GM19395 (cell line): ENCODE results near the gene PAMR1.
A peak's percentile ranks its signal among the peaks of the same experiment; 100 is the strongest.

Experiments used
- ATAC-seq: cut with Tn5 transposase; IDR thresholded peaks from one replicate; pipeline ENCODE4 v1.9.1; 2021; ENCODE audit warnings: mild to moderate bottlenecking, moderate library complexity; ENCODE audit not compliant: unreplicated experiment

Gene PAMR1

DNA sequence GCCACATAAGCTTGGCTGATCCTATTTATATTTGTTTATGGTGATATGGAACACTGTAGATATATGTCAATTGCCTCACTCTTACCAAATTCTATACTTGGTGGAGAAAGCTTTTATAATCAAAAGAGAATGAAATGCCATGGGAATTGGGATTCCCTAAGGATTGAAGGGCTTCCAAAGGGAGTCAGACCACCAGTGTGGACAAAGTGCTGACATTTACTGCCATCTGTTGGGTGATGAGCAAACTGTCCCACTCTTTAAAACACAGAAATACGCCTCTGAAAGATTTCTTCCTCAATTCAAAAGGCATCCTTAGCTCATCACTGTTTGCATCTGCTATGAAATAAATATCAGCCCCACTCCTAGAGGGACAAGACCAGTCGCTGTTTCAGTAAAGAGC, 113.1 kb downstream of the PAMR1 start:
- no peak for ATAC-seq

DNA sequence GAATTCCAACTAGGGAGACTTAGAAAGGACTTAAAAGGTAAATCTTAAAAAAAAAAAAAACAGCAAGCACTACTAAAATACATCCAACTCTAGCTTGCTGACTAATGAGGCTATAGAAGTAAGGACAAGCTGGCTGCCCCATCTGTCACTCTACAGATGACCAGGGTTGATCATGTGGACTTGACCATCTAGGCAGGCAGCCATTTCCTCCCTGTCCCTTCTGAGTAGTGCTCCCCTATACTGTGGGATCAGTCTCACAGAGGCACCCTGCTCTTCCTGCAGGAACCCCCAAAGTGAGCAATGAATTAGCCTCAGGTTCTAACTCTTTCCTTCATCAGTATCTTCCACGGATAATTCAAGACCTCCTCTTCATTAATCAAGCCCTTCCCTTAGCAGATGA, 118.4 kb downstream of the PAMR1 start:
- no peak for ATAC-seq

DNA sequence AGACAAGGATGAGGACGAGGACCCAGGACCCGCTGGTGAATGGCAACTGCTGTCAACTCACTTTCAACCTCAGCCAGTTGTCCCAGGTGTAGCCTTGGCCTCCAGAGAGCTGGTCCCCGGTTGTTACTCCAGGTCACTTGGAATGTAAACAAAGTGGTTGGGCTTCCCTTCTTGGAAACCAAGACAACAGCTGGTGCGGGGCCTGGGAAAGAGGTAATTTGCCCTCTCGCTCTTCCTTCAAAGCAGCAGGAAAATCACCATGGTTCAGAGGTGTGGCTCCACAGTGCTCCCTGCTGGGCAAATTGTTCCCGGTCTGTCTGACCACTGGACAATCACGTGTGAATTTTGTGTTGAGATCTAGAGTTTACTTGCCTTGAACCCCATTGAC, 121.0 kb downstream of the PAMR1 start:
- no peak for ATAC-seq

DNA sequence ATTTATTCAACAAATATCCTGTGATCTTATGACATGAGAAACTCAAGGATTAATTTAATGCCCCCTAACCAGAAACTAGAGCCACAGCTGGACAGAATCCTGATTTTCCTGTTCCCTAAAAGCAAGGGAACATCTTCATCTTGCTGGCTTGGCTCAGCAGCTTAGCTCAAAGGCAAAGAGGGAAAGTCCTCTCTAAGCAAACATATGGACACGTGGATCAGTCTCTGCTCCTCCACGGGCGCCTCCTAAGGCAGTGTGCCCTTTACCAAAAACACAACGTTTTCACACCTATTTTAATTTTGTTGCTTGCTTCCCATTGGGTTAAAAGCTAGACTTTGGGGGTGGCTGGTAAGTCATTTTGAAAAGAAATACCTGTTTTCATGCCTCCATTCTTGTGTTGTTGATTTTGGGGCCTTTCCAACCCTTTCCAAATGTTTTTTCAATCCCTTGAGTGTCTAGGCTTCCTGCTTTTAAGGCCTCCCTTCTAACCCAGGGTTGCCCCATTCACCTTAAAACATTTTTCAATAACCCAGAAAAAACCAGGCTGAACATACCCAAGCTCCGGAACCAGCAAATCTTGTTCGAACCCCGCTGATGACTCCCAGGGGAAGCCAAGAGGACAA, 121.5 kb downstream of the PAMR1 start:
- no peak for ATAC-seq

DNA sequence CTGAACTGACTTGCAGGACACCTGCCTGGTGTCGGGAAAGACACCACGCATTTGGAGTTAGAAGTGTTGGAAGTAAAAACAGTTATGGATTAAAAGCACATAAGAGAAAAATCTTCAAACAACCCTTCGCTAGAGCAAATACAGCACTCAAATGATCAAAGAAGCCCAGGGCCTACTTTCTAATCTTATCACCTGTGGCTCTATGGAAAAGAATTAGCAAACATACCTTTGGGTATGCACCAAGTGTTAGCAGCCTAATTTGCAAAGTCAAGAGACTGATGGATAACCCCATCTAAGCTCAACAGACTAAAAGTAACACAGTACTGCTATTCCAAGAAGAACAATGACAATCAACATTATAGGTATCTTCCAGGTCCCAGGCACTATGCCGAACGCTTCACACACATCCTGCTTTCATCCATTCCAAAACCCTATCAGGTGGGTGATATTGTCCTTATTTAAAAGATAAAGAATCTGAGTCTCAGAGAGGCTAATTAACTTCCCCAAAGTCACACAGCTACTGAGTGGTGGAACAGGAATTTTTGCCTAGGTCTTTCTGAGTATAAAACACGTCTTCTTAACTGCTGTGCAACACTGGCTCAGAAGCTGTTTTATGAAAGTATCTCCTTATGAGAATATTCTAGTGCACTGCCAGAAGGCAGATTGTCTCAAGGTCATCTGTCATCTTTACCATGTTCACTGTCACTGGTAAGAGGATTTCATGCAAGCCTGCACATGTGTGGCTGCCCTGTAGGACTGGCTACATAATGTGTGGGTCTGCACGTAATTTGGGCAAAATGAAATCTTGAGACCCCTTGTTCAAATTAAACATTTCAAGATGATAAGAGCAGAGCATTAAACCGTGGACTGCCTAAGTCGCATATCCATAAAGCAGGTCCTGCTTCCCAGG, 122.4 kb downstream of the PAMR1 start:
- no peak for ATAC-seq

DNA sequence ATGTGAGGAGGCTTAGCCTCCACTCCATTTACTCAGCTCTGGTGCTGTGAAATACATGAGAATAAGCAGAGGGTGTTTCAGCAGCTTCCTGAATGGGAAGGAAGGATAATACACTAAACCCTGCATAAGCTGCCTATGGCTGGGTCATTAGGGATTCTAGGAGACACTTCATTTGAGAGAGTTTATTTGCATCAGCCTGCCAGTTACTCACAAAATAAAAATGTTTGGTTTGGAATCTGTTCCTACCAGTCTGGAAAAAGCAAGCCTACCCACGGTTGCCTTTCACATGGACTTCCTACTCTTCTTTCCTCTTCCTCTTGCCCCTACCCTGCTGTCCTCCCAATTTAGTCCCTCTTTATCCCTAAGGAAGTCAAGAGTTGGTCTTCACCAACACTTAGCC, 126.5 kb downstream of the PAMR1 start:
- ATAC-seq, result no peak

DNA sequence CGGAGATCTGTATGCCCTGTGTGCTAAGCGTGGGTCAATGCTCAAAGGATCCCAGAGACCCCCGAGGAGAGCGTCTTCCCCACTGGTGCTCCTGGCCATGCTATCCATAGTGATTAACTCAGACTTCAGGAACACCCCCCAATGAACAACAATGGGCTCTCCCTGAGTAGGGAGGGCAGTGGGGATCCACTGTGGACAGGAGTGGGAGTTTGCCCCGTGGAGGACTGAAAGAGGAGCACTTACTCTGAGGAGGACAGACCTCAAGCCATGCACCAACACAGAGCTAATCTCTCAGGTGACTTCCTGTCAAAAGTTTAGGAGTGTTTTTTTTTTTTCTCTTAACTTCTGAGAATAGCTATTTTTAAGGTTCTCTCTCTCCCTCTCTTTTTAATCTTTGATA, 130.5 kb downstream of the PAMR1 start:
- no peak for ATAC-seq

DNA sequence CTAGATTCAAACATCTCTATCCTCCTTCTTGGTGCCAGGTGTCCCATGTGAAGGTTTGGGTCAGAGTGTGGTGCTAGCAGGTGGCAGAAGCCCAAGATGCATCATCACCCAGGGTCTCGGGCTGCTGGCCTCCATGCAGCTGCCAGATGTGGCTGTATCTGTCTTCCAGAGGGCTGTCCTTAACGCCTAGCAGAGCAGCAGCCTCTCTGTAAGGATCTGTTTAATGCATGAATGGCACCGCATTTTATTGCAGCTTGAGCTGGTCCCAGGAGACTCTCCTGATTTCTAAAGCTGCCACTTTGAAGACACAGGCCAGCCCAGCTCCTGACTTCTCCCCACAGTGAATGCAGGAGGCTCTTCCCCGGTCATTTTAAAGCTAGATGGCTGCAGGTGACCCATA, 132.3 kb downstream of the PAMR1 start:
- ATAC-seq, result no peak

DNA sequence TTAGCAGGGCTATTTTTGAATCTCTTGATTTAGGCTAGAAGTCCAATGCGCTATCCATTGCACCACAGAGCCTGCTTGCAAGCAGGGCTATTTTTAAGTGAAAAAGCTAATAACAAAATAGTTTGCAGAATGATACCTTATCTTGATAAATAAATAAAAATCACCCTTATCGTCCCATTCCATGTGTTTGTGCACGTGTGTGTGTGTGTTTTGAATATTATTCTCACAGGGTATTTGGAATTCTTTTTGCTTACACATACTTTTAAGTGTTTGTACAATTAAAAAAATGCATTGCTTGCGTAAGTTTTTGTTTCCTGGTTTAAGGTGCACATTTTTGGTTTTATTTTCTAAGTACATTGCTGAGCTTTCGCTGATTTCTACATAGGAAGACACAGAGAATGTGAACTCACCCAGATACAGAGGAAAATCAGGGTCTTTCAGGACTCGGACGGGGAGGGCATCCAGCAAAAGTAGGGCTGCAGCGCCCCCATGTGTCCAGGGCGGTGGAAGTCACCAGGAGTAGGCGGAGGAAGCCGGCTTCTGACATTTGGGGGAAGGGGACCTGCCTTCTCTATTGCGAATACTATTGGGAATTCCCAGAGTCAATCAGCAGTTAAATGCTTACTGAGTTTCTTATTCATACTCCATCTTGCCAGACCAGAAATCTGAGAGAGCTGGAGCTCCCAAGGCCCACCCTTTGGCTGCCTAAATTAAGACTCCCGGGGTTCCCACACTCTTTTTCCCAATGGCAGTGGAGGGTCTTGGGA, 133.3 kb downstream of the PAMR1 start:
- peak; percentile 46 for ATAC-seq

DNA sequence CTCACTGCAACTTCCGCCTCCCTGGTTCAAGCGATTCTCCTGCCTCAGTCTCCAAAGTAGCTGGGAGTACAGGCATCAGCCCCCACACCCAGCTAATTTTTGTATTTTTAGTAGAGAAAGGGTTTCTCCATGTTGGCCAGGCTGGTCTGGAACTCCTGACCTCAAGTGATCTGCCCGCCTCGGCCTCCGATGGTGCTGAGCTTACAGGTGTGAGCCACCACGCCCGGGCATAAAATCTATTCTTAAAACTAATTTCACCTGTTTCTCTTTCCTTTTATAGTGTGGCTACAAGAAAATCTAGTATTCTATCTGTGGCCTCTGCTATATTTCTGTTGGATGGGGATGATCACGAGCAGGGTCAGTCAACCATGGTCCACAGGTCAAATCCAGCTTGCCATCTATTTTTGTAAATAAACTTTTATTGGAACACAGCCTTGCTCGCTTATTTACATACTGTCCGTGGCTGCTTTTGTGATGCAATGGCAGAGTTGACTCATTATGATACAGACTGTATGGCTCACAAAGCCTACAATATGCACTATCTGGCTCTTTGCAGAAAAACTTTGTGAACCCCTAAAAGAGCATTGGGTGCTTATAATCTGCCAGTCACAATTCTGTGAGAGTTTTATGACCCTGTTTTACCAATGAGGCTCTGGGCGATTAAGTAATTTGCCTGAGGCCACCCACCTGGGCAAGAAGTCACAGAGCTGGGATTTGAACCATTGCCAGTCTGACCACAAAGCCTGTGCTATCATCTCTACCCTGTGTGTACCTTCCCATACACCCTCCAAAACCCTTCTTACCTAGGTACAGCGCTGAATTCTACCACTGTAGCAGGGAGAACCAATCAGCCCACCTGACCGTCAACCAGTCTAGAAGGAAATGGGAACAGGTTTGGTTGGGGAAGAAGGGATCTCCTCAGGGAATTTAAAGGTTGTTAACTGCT, 134.4 kb downstream of the PAMR1 start:
- ATAC-seq, result peak; percentile 93

DNA sequence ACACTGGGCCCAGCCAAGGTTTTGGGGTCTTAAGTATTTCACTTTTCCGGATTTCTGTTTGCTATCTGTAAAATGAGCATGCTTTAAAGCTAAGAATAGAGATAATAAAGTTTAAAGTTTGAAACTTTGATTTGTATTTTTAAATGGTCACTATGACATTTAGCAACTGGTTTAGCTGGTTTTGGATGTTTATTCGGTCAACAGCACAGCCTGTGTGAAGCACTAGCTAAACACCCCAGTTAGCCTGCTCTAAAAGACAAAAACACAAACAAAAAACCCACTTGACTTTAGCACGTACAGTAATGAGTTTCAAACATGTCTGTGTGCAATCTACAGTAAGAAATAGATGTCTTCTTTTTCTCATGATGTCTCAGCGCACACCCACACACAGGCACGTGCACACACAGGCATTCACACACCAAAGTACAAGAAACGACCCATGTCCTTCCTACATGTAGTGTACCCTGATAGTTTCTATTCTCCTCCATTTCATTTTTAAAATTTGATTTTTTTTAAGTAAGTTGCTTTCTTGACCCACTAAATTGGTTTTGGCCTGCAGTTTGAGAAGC, 135.4 kb downstream of the PAMR1 start:
- no peak for ATAC-seq

DNA sequence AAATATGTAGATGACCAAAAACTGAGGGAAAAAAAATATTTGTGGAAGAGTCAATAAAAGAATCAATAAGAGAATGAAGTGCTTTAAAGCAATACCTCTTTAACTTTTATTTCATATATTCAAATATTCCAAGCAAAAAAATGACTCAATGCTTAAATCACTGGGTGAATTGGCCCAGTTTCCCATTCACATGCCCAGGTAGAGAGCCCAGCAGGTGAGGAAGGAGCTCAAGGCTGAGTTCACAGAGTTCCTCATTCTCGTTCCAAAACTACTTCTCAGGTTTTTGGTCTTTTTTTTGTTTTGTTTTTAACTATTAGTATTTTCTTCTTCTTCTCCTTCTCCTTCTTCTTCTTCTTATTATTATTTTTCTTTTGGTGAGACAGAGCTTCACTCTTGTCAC, 136.3 kb downstream of the PAMR1 start:
- ATAC-seq, result no peak

DNA sequence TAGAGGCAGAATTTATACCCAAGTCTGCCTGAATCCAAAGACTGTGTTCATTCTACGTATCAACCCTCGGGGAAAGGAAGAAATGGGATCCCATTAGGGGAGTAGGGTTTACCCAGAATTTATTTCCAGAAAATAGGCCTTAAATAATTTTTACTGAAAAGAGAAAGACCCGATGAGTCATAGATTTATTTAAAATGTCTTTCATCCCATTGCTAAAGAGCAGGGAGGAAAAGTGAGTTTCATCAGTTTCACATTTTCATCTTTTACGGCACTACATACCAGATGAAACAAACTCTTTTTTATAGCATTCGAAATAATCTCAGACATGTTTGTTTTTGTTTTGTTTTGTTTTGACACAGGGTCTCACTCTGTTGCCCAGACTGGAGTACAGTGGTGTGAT, 137.4 kb downstream of the PAMR1 start:
- no peak for ATAC-seq

DNA sequence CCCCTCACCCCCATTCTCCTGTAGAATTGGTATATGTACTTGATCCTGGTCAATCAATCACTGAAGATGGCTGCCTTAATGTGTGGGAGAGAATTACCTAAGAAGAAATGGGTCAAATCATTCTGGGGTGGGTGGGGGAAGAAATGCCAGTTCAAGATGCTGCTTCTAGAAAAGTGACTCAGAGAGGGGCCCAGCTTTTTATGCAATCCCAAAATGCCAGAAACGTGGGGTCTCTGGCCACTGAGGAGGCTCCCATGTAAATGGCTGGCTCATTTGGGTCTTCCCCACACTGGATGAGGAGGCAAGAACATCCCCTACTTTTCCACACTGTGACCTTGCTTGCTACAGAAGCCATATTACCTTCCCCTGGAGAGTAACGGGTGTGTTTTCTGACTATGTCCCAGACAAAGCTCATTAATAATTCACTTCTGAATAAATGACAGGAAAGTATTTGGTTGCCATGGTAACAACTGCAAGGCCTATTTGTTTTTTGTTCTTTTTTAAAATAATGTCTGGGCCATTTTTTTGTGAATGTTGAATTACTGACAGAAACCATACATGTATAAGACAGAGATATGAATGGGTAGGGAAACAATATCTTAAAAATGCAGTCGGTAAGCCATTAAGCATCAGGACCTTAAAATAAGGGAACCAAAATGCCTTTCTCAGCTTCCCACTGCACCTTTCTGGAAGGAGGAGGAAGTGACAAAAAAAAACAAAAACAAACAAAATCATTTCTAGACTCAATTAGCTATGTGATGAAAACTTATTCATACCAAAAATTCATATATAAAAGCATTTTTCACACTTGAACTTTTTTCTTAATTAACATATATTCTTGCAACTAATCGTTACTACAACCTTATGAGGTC, 138.1 kb downstream of the PAMR1 start:
- no peak for ATAC-seq

DNA sequence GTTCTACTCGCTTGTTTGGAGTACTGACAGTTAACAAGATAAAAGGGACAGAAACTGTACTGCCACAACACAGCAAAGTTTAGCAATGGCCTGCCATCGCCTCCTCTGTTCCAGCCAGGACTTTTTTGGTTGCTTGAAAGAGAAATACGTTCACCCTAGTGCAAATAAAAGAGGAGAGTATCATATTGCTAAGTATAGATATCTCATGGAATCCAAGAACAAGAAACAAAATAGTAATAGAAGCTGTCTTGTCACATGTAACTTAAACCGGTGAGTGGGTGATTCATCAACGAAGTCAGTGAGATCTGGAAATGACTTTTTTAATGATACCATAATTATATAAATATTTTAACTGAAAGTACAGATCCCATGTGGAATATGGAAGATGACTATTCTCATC, 141.5 kb downstream of the PAMR1 start:
- no peak for ATAC-seq
